A172 (cell line): Measurements from ENCODE around the gene LIG4. TPM values are rescaled to one million over a fixed set of nuclear protein-coding genes. Genes with fewer than 3 reads are reported as not detected.
"Not testable (repeated sequence)": the region's sequence is repeated elsewhere in the genome, so short reads cannot be mapped to it uniquely, and the experiment has no call there.

Experiments used
- DNase-seq: peaks from one replicate; pipeline ENCODE4 v3.0.0-alpha.2; 2015; ENCODE audit warnings: low spot score
- total RNA-seq: library from RNA; depleted of rRNA; stranded (reverse); fragments of >200 nt; shearing (Covaris generic); gene quantifications from 2 replicates; pipeline ENCODE4 v1.2.3, GENCODE V29; 2014; rRNA removed

The LIG4 gene
- 21.1 and 21.7 TPM in 2 replicates for total RNA-seq

- peak; percentile 80 for DNase-seq
Observed at GRCh38 chr13:108215436-108215835, at the start of gene LIG4. Gene LIG4 (minus strand): TSS chr13:108215536. CDS start chr13:108211268, 4,268 bp downstream.

- no peak for DNase-seq
Observed at GRCh38 chr13:108263621-108264355, 48.5 kb upstream of the LIG4 start.

- DNase-seq = no peak
Observed at GRCh38 chr13:108257248-108257647, 41.9 kb upstream of the LIG4 start.

GRCh38 chr13:108249150-108249549 is 33.8 kb upstream of the LIG4 start:
- DNase-seq = no peak

GRCh38 chr13:108230377-108230776 is 15.0 kb upstream of the LIG4 start:
- no peak for DNase-seq

- peak; percentile 36 for DNase-seq
Observed at GRCh38 chr13:108227651-108228272, 12.4 kb upstream of the LIG4 start.

- DNase-seq = no peak
Observed at GRCh38 chr13:108226184-108226583, 10.8 kb upstream of the LIG4 start.

GRCh38 chr13:108225440-108225839 is 10.1 kb upstream of the LIG4 start:
- no peak for DNase-seq

- DNase-seq = no peak
Observed at GRCh38 chr13:108223687-108224503, 8.6 kb upstream of the LIG4 start.

- no peak for DNase-seq
Observed at GRCh38 chr13:108220041-108220440, 4.7 kb upstream of the LIG4 start.

GRCh38 chr13:108218044-108218974 is 3.0 kb upstream of the LIG4 start, which contains the start of gene ABHD13:
Gene ABHD13 (plus strand): TSS chr13:108218392. CDS start chr13:108229219, 10,827 bp downstream.
- peak; percentile 85 for DNase-seq

- DNase-seq = not testable (repeated sequence)
Observed at GRCh38 chr13:108217307-108218043, 2.1 kb upstream of the LIG4 start.

GRCh38 chr13:108214441-108215271 is 680 bp downstream of the LIG4 start:
- no peak for DNase-seq

GRCh38 chr13:108213946-108214345 is 1.4 kb downstream of the LIG4 start:
- DNase-seq = no peak

GRCh38 chr13:108212886-108213285 is 2.5 kb downstream of the LIG4 start:
- no peak for DNase-seq

- no peak for DNase-seq
Observed at GRCh38 chr13:108210551-108210950, 4.8 kb downstream of the LIG4 start.

- no peak for DNase-seq
Observed at GRCh38 chr13:108200781-108201398, 14.4 kb downstream of the LIG4 start.

- DNase-seq = no peak
Observed at GRCh38 chr13:108195861-108196260, 19.5 kb downstream of the LIG4 start.

- DNase-seq = no peak
Observed at GRCh38 chr13:108195146-108195545, 20.2 kb downstream of the LIG4 start.
